Endodermal cell (in vitro differentiated cells): ENCODE data around the gene SPRED1. TPM values are rescaled to one million over a fixed set of nuclear protein-coding genes. Genes with fewer than 3 reads are reported as not detected.

Experiments
- DNase-seq: peaks from one replicate; pipeline ENCODE4 v3.0.0-alpha.2; 2017
- H3K27ac ChIP-seq: 2 replicates; pipeline ENCODE4 v1.5.1; 2013; ENCODE audit warnings: mild to moderate bottlenecking, low read depth, low read length, moderate library complexity
- H3K27me3 ChIP-seq: 2 replicates; pipeline ENCODE4 v1.6.1; 2013; ENCODE audit warnings: mild to moderate bottlenecking, low read length, moderate library complexity; ENCODE audit not compliant: insufficient read depth, control insufficient read depth, poor library complexity, severe bottlenecking
- H3K36me3 ChIP-seq: 2 replicates; pipeline ENCODE4 v1.7.0; 2013; ENCODE audit warnings: mild to moderate bottlenecking, low read length, moderate library complexity; ENCODE audit not compliant: control insufficient read depth, insufficient read depth
- H3K4me1 ChIP-seq: one replicate; pipeline ENCODE4 v1.7.0; 2013; ENCODE audit warnings: low read length; ENCODE audit not compliant: control insufficient read depth, insufficient read depth
- H3K4me3 ChIP-seq: 2 replicates; pipeline ENCODE4 v1.5.1; 2013; ENCODE audit warnings: mild to moderate bottlenecking, low read length, moderate library complexity
- H3K9ac ChIP-seq: 2 replicates; pipeline ENCODE4 v1.6.1; 2013; ENCODE audit warnings: mild to moderate bottlenecking, low read length, moderate library complexity; ENCODE audit not compliant: poor library complexity, severe bottlenecking; ENCODE audit errors: extremely low read depth
- H3K9me3 ChIP-seq: 2 replicates; pipeline ENCODE4 v1.6.1; 2013; ENCODE audit warnings: mild to moderate bottlenecking, low read length, moderate library complexity; ENCODE audit not compliant: control insufficient read depth
- H3K27ac Mint-ChIP-seq: 2 replicates; pipeline ENCODE4 v1.8.0; 2020; ENCODE audit warnings: mixed read lengths
- H3K27me3 Mint-ChIP-seq: 2 replicates; pipeline ENCODE4 v1.8.0; 2021; ENCODE audit warnings: mild to moderate bottlenecking, mixed read lengths; ENCODE audit not compliant: insufficient read depth
- H3K36me3 Mint-ChIP-seq: 2 replicates; pipeline ENCODE4 v1.8.0; 2020; ENCODE audit warnings: low read depth, mixed read lengths
- H3K4me1 Mint-ChIP-seq: 2 replicates; pipeline ENCODE4 v1.8.0; 2020; ENCODE audit warnings: mixed read lengths
- H3K4me3 Mint-ChIP-seq: 2 replicates; pipeline ENCODE4 v1.8.0; 2020; ENCODE audit warnings: mild to moderate bottlenecking, moderate library complexity, mixed read lengths
- H3K9me3 Mint-ChIP-seq: 2 replicates; pipeline ENCODE4 v1.8.0; 2020; ENCODE audit warnings: mild to moderate bottlenecking, mixed read lengths
- CTCF ChIP-seq: fragments of 200-600 bp; sonication (generic); conservative IDR thresholded peaks from 2 replicates; pipeline ENCODE4 v1.5.0; 2021; ENCODE audit warnings: antibody characterized with exemption, mild to moderate bottlenecking
- WGBS, 2 experiments: methylation state at CpG; one replicate each; pipeline versions ENCODE4 v1.1.5 to v1.1.7; 2013; ENCODE audit warnings: missing lambda C conversion rate in 2 of 2, mixed read lengths in 1 of 2; ENCODE audit not compliant: insufficient coverage in 1 of 2, insufficient read length in 1 of 2; 5-methylcytosine and 5-hydroxymethylcytosine counted together
- total RNA-seq, 2 donors: library from RNA; stranded (reverse); fragmentation: NEBNext Ultra II Directional in 1 of 2; extraction: Animal tissue kit (Norgen Biotek cat#: 25700) in 1 of 2; gene quantifications; 2 replicates in 1 of 2; 3 replicates in 1 of 2; pipeline ENCODE4 v1.2.1, GENCODE V29; 2021

Gene SPRED1
- total RNA-seq, 2 donors from 2014 or later = 50.8 to 61.7 TPM

GRCh38 chr15:38300395-38300794 lies 47.8 kb downstream of the SPRED1 start:
- Mint-ChIP-seq H3K27me3 (no peaks in the 10 kb centered on the region), H3K27ac (no peak overlapping the region), H3K9me3 (no peaks in the 10 kb centered on the region), H3K4me1 (peaks cover 2% of the 10 kb centered on the region), H3K36me3 (peaks cover 29% of the 10 kb centered on the region), H3K4me3 (no peak overlapping the region)
- Histone ChIP-seq H3K9me3 (no peaks in the 10 kb centered on the region), H3K27me3 (no peaks in the 10 kb centered on the region), H3K27ac (no peak overlapping the region), H3K4me3 (no peak overlapping the region), H3K4me1 (no peaks in the 10 kb centered on the region), H3K9ac (no peak overlapping the region), H3K36me3 (peaks cover 81% of the 10 kb centered on the region)
- no peak for TF ChIP-seq CTCF
- WGBS, 2 experiments = 95% methylated on average over 2 of the region's 2 CpGs; no CpG with 5 or more reads in 1 of the 2 experiments
- no peak for DNase-seq

GRCh38 chr15:38304481-38304880 lies 51.8 kb downstream of the SPRED1 start:
- TF ChIP-seq CTCF = no peak
- no peaks in the 10 kb centered on the region for H3K4me1 ChIP-seq
- Mint-ChIP-seq H3K36me3 (peaks cover 53% of the 10 kb centered on the region), H3K4me1 (no peaks in the 10 kb centered on the region), H3K27ac (no peak overlapping the region), H3K9me3 (no peaks in the 10 kb centered on the region), H3K4me3 (no peak overlapping the region), H3K27me3 (no peaks in the 10 kb centered on the region)
- no peaks in the 10 kb centered on the region for H3K9me3 ChIP-seq
- 97 to 100% methylated on average over 3 of the region's 3 CpGs for whole genome bisulfite sequencing, 2 experiments
- H3K27me3 ChIP-seq = no peaks in the 10 kb centered on the region
- H3K36me3 ChIP-seq = peaks cover 95% of the 10 kb centered on the region
- no peak overlapping the region for H3K27ac ChIP-seq
- H3K9ac ChIP-seq = no peak overlapping the region
- no peak for DNase-seq
- no peak overlapping the region for H3K4me3 ChIP-seq

GRCh38 chr15:38307251-38307650 lies 54.6 kb downstream of the SPRED1 start:
- no peaks in the 10 kb centered on the region for H3K27me3 ChIP-seq
- H3K9me3 ChIP-seq = no peaks in the 10 kb centered on the region
- Mint-ChIP-seq H3K4me1 (peaks cover 4% of the 10 kb centered on the region), H3K4me3 (no peak overlapping the region), H3K27ac (no peak overlapping the region), H3K36me3 (peaks cover 51% of the 10 kb centered on the region), H3K9me3 (no peaks in the 10 kb centered on the region), H3K27me3 (no peaks in the 10 kb centered on the region)
- no peak overlapping the region for H3K9ac ChIP-seq
- H3K27ac ChIP-seq = no peak overlapping the region
- WGBS, 2 experiments = 89 to 100% methylated on average over 1 to 2 of the region's 2 CpGs
- H3K36me3 ChIP-seq = peaks cover 87% of the 10 kb centered on the region
- TF ChIP-seq CTCF = no peak
- DNase-seq = no peak
- no peak overlapping the region for H3K4me3 ChIP-seq
- no peaks in the 10 kb centered on the region for H3K4me1 ChIP-seq
